Breast epithelium (tissue), 3 donors: ENCODE measurements around the gene CDK5RAP3.

Source experiments
- CTCF ChIP-seq, 3 donors: fragments of 450-650 bp; IDR thresholded peaks; one replicate each; pipeline ENCODE4 v1.5.1; 2016 to 2017; ENCODE audit warnings: antibody characterized with exemption in 3 of 3, mild to moderate bottlenecking in 3 of 3, moderate library complexity in 3 of 3
- POLR2AphosphoS5 ChIP-seq, 3 donors: sonication (generic); formaldehyde crosslinking; IDR thresholded peaks; one replicate each; pipeline ENCODE4 v1.6.1; 2017; ENCODE audit warnings: antibody characterized with exemption in 3 of 3

DNA sequence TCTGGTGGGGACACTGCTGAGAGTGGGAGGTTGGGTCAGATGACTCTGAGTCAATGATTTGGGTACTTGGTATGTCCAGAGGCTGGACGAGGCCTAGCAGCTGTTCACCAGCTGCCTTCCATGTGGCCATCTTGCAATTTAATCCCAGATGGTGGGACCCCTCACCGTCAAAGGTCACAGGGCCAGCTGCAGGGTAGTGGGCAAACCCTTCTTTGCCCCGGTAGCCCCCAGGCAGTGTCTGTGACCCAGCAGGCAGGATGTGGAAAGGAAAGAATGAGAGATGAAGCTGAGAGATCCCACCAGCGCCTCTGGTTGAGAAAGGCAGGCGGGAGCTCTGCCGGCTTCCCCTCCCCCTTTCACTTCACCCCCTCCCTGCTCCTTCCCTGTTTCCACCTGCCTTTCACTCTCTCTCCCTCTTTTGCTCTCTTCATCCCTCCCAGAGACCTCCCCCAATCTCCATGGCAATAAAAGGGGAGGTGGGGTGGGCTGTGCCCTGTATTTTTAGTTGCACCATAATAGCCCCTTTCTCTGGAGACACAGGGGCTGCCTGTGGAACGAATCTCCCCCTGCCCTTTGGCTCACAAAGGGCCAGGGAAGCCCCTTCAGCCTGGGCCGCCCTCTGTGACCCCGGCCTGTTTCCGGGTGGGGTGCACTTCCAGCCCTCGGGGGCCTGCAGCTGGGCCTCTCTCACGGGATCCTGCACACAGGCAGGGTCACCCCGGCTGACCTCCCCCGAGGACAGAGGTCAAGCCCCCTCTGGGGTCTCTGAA is 20.2 kb downstream of the CDK5RAP3 start:
- TF ChIP-seq CTCF (IDR thresholded peaks at IDR 0.05) (no peak), POLR2AphosphoS5 (IDR thresholded peaks at IDR 0.05) (no peak)
